PC-9 (cell line): ENCODE measurements around the gene HAGHL.

ENCODE experiments used
- EZH2 ChIP-seq: fragments of 200-600 bp; sonication (generic); IDR thresholded peaks from 2 replicates; pipeline ENCODE4 v1.8.0; 2017; ENCODE audit warnings: antibody characterized with exemption, low read depth
- TF ChIP-seq, protein P1 (sequence below): fragments of 200-600 bp; sonication (generic); conservative IDR thresholded peaks from 2 replicates; pipeline ENCODE4 v1.6.1; 2017; ENCODE audit warnings: mixed run types, antibody characterized with exemption, mild to moderate bottlenecking, moderate library complexity

DNA sequence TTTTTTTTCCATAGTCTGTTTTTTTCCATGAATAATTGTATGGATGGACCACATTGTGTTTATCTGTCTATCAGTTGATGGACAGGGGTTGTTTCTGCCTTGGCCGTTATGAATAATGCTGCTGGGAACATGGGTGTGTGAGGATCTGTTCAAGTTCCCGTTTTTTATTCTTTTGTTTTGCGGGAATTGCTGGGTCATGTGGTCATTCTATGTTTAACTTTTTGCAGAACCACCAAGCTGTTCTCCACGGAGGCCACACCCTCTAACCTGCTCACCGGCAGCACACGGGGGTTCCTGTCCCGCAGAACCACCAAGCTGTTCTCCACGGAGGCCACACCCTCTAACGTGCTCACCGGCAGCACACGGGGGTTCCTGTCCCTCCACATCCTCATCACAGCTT, 27.8 kb downstream of the HAGHL start:
- TF ChIP-seq, protein P1, sequence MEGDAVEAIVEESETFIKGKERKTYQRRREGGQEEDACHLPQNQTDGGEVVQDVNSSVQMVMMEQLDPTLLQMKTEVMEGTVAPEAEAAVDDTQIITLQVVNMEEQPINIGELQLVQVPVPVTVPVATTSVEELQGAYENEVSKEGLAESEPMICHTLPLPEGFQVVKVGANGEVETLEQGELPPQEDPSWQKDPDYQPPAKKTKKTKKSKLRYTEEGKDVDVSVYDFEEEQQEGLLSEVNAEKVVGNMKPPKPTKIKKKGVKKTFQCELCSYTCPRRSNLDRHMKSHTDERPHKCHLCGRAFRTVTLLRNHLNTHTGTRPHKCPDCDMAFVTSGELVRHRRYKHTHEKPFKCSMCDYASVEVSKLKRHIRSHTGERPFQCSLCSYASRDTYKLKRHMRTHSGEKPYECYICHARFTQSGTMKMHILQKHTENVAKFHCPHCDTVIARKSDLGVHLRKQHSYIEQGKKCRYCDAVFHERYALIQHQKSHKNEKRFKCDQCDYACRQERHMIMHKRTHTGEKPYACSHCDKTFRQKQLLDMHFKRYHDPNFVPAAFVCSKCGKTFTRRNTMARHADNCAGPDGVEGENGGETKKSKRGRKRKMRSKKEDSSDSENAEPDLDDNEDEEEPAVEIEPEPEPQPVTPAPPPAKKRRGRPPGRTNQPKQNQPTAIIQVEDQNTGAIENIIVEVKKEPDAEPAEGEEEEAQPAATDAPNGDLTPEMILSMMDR = no peak
- TF ChIP-seq EZH2 = no peak
